ENCODE measurements around the gene ZNF853.

The ZNF853 gene

GRCh38 chr7:6648815-6649104 is 33.4 kb downstream of the ZNF853 start:
- DNase-seq (ENCODE audit: low read depth, low spot score) = no peak
- H3K4me3 ChIP-seq (ENCODE audit: low read depth, low read length) = no peak overlapping the region
- ChIA-PET CTCF (no interaction called here), POLR2A (interaction anchor here (1.3 kb wide), 1 partner anchor 12 kb away, joined by 4 read pairs; the partner anchor contains the start of gene ZNF316)
- no peak for TF ChIP-seq CTCF (IDR thresholded peaks at IDR 0.05; ENCODE audit: insufficient read depth, low read length, missing control alignments)

- no peak for DNase-seq (ENCODE audit: low read depth, low spot score)
- ChIA-PET CTCF (no interaction called here), POLR2A (interaction anchor here (1.1 to 1.3 kb wide), 2 partner anchors 9 to 12 kb away, joined by 3 to 4 read pairs; partner anchors contain the start of gene ZNF316)
- TF ChIP-seq CTCF (IDR thresholded peaks at IDR 0.05; ENCODE audit: insufficient read depth, low read length, missing control alignments) = no peak
- H3K4me3 ChIP-seq (ENCODE audit: low read depth, low read length) = no peak overlapping the region
These were observed 34.0 kb downstream of the ZNF853 start for GRCh38 chr7:6649241-6649961.

GRCh38 chr7:6650086-6650485 is 34.7 kb downstream of the ZNF853 start:
- H3K4me3 ChIP-seq (ENCODE audit: low read depth, low read length) = no peak overlapping the region
- no peak for TF ChIP-seq CTCF (IDR thresholded peaks at IDR 0.05; ENCODE audit: insufficient read depth, low read length, missing control alignments)
- no peak for DNase-seq (ENCODE audit: low read depth, low spot score)
- ChIA-PET CTCF (no interaction called here), POLR2A (interaction anchor here (1.1 to 1.3 kb wide), 2 partner anchors 9 to 13 kb away, joined by 3 to 4 read pairs; partner anchors contain the start of gene ZNF316)

- ChIA-PET POLR2A (interaction anchor here (1.1 kb wide), 1 partner anchor 8 kb away, joined by 3 read pairs; no protein-coding TSS in a partner anchor), CTCF (interaction anchor here (1.2 kb wide), 1 partner anchor 12 kb away, joined by 3 read pairs; no protein-coding TSS in a partner anchor)
- no peak for TF ChIP-seq CTCF (IDR thresholded peaks at IDR 0.05; ENCODE audit: insufficient read depth, low read length, missing control alignments)
- H3K4me3 ChIP-seq (ENCODE audit: low read depth, low read length) = no peak overlapping the region
- no peak for DNase-seq (ENCODE audit: low read depth, low spot score)
These were observed 35.2 kb downstream of the ZNF853 start for GRCh38 chr7:6650521-6651011.

GRCh38 chr7:6651851-6652445 is 36.5 kb downstream of the ZNF853 start:
- no peak for DNase-seq (ENCODE audit: low read depth, low spot score)
- POLR2A ChIA-PET = no interaction called here

More at GRCh38 chr7:6651851-6652445, 36.5 kb downstream of the ZNF853 start:
- no peak overlapping the region for H3K4me3 ChIP-seq (ENCODE audit: low read depth, low read length)
- no peak for TF ChIP-seq CTCF (IDR thresholded peaks at IDR 0.05; ENCODE audit: insufficient read depth, low read length, missing control alignments)
- CTCF ChIA-PET = no interaction called here
